Measurements from ENCODE around the gene CARMIL3.

DNA sequence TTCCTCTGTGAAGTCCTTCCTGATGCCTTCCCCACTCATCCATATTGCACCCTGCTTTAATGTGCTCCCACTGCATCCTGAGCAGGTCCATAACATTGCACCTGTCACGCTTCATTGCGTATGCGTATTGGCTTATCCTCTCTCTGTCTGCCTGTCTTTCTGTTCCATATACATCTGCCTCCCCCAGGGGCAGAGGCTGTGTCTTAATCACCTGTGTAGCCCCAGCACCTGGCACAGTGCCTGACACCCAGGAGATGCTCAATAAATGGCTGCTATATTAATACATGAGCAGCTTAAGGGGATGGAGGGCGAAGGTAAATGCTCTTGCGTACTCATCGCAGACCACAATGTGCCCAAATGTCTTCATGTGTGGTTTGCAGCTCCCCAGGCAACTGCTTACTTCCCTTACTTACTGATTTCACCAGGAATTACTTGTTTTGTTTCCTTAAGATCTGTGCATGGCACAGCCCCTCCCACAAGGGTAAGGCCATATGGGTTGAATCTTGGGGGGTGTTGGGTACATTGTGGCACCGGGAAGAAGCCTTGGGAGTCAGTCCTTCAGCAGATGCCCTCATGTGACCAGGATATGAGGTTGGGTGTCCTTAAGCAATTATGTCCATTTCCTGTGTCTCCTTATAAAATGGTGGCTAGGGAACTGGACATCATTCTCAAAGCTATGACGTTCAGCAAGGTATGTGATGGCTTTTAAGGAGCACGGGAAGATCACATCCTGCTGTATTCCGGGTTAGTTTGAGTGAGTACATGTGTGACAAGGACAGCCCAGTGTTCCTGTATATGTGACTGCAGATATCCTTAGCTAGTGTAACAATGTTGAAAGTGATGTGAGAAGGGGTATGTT is 18.7 kb downstream of the CARMIL3 start:
- TF ChIP-seq, protein P1, sequence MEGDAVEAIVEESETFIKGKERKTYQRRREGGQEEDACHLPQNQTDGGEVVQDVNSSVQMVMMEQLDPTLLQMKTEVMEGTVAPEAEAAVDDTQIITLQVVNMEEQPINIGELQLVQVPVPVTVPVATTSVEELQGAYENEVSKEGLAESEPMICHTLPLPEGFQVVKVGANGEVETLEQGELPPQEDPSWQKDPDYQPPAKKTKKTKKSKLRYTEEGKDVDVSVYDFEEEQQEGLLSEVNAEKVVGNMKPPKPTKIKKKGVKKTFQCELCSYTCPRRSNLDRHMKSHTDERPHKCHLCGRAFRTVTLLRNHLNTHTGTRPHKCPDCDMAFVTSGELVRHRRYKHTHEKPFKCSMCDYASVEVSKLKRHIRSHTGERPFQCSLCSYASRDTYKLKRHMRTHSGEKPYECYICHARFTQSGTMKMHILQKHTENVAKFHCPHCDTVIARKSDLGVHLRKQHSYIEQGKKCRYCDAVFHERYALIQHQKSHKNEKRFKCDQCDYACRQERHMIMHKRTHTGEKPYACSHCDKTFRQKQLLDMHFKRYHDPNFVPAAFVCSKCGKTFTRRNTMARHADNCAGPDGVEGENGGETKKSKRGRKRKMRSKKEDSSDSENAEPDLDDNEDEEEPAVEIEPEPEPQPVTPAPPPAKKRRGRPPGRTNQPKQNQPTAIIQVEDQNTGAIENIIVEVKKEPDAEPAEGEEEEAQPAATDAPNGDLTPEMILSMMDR (IDR thresholded peaks at IDR 0.05): no peak
- TF ChIP-seq ZFX (IDR thresholded peaks at IDR 0.05; ENCODE audit: borderline replicate concordance): no peak
